ENCODE results near the gene ANXA3. TPM values are rescaled to one million over a fixed set of nuclear protein-coding genes. Genes with fewer than 3 reads are reported as not detected.

Gene ANXA3
- total RNA-seq, 1 experiment from 2014 or later, result 12.0 TPM

GRCh38 chr4:78654807-78655206 lies 103.2 kb downstream of the ANXA3 start (continued):
- TF ChIP-seq AFF4 (CRISPR knock-in tag; IDR thresholded peaks at IDR 0.05; ENCODE audit: borderline replicate concordance), result no peak
- TF ChIP-seq ZNF219 (CRISPR knock-in tag; IDR thresholded peaks at IDR 0.05; ENCODE audit: borderline replicate concordance), result no peak
- no peak for TF ChIP-seq ZNF121 (CRISPR knock-in tag; IDR thresholded peaks at IDR 0.05)
- TF ChIP-seq ZNF317 (CRISPR knock-in tag; IDR thresholded peaks at IDR 0.05; ENCODE audit: borderline replicate concordance, low read depth), result no peak
- TF ChIP-seq ATF1 (CRISPR knock-in tag; IDR thresholded peaks at IDR 0.05), result no peak
- TF ChIP-seq HMGXB4 (CRISPR knock-in tag; IDR thresholded peaks at IDR 0.05), result no peak
- no peak for TF ChIP-seq ZNF416 (CRISPR knock-in tag; IDR thresholded peaks at IDR 0.05)
- TF ChIP-seq ATF2 (CRISPR knock-in tag; IDR thresholded peaks at IDR 0.05; ENCODE audit: borderline replicate concordance, low read depth), result no peak
- no peak for TF ChIP-seq CREB1 (CRISPR knock-in tag; IDR thresholded peaks at IDR 0.05)
- no peak for TF ChIP-seq NFE2L1 (CRISPR knock-in tag; IDR thresholded peaks at IDR 0.05)
- TF ChIP-seq FOXP1 (CRISPR knock-in tag; IDR thresholded peaks at IDR 0.05; ENCODE audit: borderline replicate concordance), result no peak

GRCh38 chr4:78656968-78657445 lies 105.4 kb downstream of the ANXA3 start:
- no peaks in the 10 kb centered on the region for H3K36me3 Mint-ChIP-seq
- DNase-seq (ENCODE audit: low spot score) (no peak), ATAC-seq (no peak)
- no peaks in the 10 kb centered on the region; the same call in 1 of the 2 replicates for H3K27me3 Mint-ChIP-seq (ENCODE audit: low read depth)
- no peak overlapping the region for H3K4me3 Mint-ChIP-seq
- TF ChIP-seq MYBL2 (CRISPR knock-in tag; IDR thresholded peaks at IDR 0.05), result no peak
- no peak for TF ChIP-seq EMX1 (CRISPR knock-in tag; IDR thresholded peaks at IDR 0.05)
- no peak for TF ChIP-seq SMAD4 (CRISPR knock-in tag; IDR thresholded peaks at IDR 0.05)
- TF ChIP-seq SP1 (CRISPR knock-in tag; conservative IDR thresholded peaks at IDR 0.05), result no peak
- TF ChIP-seq ELF4 (CRISPR knock-in tag; IDR thresholded peaks at IDR 0.05; ENCODE audit: low read depth), result no peak
- no peak for TF ChIP-seq TP53 (CRISPR knock-in tag; IDR thresholded peaks at IDR 0.05)
- TF ChIP-seq NR2C2 (CRISPR knock-in tag; IDR thresholded peaks at IDR 0.05), result no peak
- no peak for TF ChIP-seq FOXP4 (CRISPR knock-in tag; IDR thresholded peaks at IDR 0.05)
- H3K4me1 Mint-ChIP-seq, result peaks cover 7% of the 10 kb centered on the region
- ChIA-PET CTCF (no interaction called here), POLR2A (no interaction called here)
- no peaks in the 10 kb centered on the region for H3K9me3 Mint-ChIP-seq
- H3K27ac Mint-ChIP-seq, result no peak overlapping the region
